HepG2 (cell line): ENCODE results near the gene IFIT3. TPM values are rescaled to one million over a fixed set of nuclear protein-coding genes. Genes with fewer than 3 reads are reported as not detected.

ENCODE experiments used
- ATF1 ChIP-seq: IDR thresholded peaks from 2 replicates; pipeline ENCODE4 v1.6.1; 2016; ENCODE audit warnings: mild to moderate bottlenecking, control low read depth
- FLYWCH1 ChIP-seq: sonication (generic); formaldehyde crosslinking; IDR thresholded peaks from 2 replicates; pipeline ENCODE4 v1.8.1; 2023; ENCODE audit warnings: mild to moderate bottlenecking, missing genetic modification reagents
- HHEX ChIP-seq: IDR thresholded peaks from 2 replicates; pipeline ENCODE4 v1.6.1; 2016; ENCODE audit warnings: control low read depth
- HNF4A ChIP-seq: sonication (generic); formaldehyde crosslinking; IDR thresholded peaks from 2 replicates; pipeline ENCODE4 v1.4.0; 2020; ENCODE audit warnings: missing genetic modification reagents
- MTA3 ChIP-seq: sonication (generic); formaldehyde crosslinking; IDR thresholded peaks from 2 replicates; pipeline ENCODE4 v1.4.0; 2020; ENCODE audit warnings: missing genetic modification reagents
- NFE2L1 ChIP-seq: sonication (generic); formaldehyde crosslinking; IDR thresholded peaks from 2 replicates; pipeline ENCODE4 v1.4.0; 2020; ENCODE audit warnings: missing genetic modification reagents, mild to moderate bottlenecking, borderline replicate concordance
- NFKB2 ChIP-seq: sonication (generic); formaldehyde crosslinking; IDR thresholded peaks from 2 replicates; pipeline ENCODE4 v1.4.0; 2020; ENCODE audit warnings: missing genetic modification reagents, borderline replicate concordance
- RBM39 ChIP-seq: fragments of 200-400 bp; formaldehyde crosslinking; IDR thresholded peaks from one replicate; pipeline ENCODE4 v1.6.1; 2018; ENCODE audit warnings: antibody characterized with exemption, mild to moderate bottlenecking, low read depth, low read length; ENCODE audit not compliant: poor library complexity, severe bottlenecking
- TEAD3 ChIP-seq: optimal IDR thresholded peaks from 2 replicates; pipeline ENCODE3; 2016; ENCODE audit warnings: borderline replicate concordance
- YEATS4 ChIP-seq: sonication (generic); formaldehyde crosslinking; IDR thresholded peaks from 2 replicates; pipeline ENCODE4 v1.4.0; 2020; ENCODE audit warnings: missing genetic modification reagents, borderline replicate concordance
- ZFP1 ChIP-seq: IDR thresholded peaks from 2 replicates; pipeline ENCODE4 v1.6.1; 2016
- ZNF292 ChIP-seq: sonication (generic); formaldehyde crosslinking; IDR thresholded peaks from 2 replicates; pipeline ENCODE4 v1.8.1; 2022; ENCODE audit warnings: mild to moderate bottlenecking, low read depth, missing genetic modification reagents, borderline replicate concordance
- ZNF337 ChIP-seq: sonication (generic); formaldehyde crosslinking; IDR thresholded peaks from 2 replicates; pipeline ENCODE4 v1.5.1; 2020; ENCODE audit warnings: missing genetic modification reagents, low read depth, mild to moderate bottlenecking, borderline replicate concordance
- polyA plus RNA-seq, 8 experiments: library from polyadenylated mRNA; depleted of rRNA in 3 of 8; stranded (reverse) in 7 of 8; unstranded in 1 of 8; fragments of >200 nt; fragmentation: Illumina TruSeq in 4 of 8; extraction: Trizol in 4 of 8; gene quantifications; 2 replicates each; pipeline versions ENCODE4 v1.2.1 to v1.2.3, GENCODE V29; 2011 to 2016; ENCODE audit warnings: low read depth in 4 of 8, missing spikeins in 1 of 8, mixed read lengths in 1 of 8; ENCODE audit not compliant: insufficient read depth in 1 of 8
- total RNA-seq, 5 experiments: library from RNA; depleted of rRNA; stranded (reverse); fragments of >200 nt; fragmentation: Illumina TruSeq; extraction: Trizol; gene quantifications; 2 replicates each; pipeline ENCODE4 v1.2.3, GENCODE V29; 2016; ENCODE audit warnings: low read depth in 1 of 5
- TF ChIP-seq, protein P1 (sequence below): sonication (generic); formaldehyde crosslinking; IDR thresholded peaks from 2 replicates; pipeline ENCODE4 v1.5.1; 2020; ENCODE audit warnings: mild to moderate bottlenecking, missing genetic modification reagents
- TF ChIP-seq, protein P2 (sequence below), 2 experiments: sonication (generic) in 1 of 2; formaldehyde crosslinking in 1 of 2; IDR thresholded peaks; 2 replicates each; pipeline versions ENCODE4 v1.5.1 to v1.6.1; 2011 to 2020; ENCODE audit warnings: borderline replicate concordance in 1 of 2, low read depth in 1 of 2, low read length in 1 of 2, mild to moderate bottlenecking in 1 of 2, missing genetic modification reagents in 1 of 2, moderate library complexity in 1 of 2
- TF ChIP-seq, protein P3 (sequence below): sonication (generic); formaldehyde crosslinking; IDR thresholded peaks from 2 replicates; pipeline ENCODE4 v1.8.0; 2022; ENCODE audit warnings: mild to moderate bottlenecking, missing genetic modification reagents; ENCODE audit not compliant: insufficient replicate concordance
- TF ChIP-seq, protein P4 (sequence below): sonication (generic); formaldehyde crosslinking; IDR thresholded peaks from 2 replicates; pipeline ENCODE4 v1.4.0; 2020; ENCODE audit warnings: missing genetic modification reagents, mild to moderate bottlenecking, borderline replicate concordance
- TF ChIP-seq, protein P5 (sequence below): sonication (generic); IDR thresholded peaks from 2 replicates; pipeline ENCODE4 v1.6.1; 2016; ENCODE audit warnings: low read depth, borderline replicate concordance

Gene IFIT3
- total and polyA plus RNA-seq, 2 of the 13 experiments (the other 11 are each of a cell fraction or from before 2014, with no cell fraction given): 0.48 to 3.1 TPM

DNA sequence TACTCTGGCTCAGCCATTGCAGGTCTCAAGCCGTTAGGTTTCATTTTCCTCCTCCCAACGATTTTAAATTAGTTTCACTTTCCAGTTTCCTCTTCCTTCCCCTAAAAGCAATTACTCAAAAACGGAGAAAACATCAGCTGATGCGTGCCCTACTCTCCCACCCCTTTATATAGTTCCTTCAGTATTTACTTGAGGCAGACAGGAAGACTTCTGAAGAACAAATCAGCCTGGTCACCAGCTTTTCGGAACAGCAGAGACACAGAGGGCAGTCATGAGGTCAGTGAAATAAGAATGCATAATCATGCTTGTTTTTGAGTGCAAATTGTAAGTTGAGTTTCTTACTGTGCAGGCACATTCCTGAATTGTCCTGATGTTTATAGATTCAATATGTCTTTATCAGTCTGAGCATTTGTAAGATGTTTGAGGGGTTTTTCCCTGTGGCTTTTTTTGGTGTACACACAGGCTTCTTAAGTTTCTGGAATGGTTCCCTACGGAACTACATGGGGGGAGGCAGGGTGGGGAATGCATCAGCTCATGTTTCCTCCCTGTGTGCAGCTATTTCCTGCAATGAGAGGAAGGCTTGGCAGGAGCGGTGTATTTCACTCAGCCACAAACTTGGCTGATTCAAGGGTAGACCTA is at the start of gene IFIT3 (continued):
- TF ChIP-seq, protein P1, sequence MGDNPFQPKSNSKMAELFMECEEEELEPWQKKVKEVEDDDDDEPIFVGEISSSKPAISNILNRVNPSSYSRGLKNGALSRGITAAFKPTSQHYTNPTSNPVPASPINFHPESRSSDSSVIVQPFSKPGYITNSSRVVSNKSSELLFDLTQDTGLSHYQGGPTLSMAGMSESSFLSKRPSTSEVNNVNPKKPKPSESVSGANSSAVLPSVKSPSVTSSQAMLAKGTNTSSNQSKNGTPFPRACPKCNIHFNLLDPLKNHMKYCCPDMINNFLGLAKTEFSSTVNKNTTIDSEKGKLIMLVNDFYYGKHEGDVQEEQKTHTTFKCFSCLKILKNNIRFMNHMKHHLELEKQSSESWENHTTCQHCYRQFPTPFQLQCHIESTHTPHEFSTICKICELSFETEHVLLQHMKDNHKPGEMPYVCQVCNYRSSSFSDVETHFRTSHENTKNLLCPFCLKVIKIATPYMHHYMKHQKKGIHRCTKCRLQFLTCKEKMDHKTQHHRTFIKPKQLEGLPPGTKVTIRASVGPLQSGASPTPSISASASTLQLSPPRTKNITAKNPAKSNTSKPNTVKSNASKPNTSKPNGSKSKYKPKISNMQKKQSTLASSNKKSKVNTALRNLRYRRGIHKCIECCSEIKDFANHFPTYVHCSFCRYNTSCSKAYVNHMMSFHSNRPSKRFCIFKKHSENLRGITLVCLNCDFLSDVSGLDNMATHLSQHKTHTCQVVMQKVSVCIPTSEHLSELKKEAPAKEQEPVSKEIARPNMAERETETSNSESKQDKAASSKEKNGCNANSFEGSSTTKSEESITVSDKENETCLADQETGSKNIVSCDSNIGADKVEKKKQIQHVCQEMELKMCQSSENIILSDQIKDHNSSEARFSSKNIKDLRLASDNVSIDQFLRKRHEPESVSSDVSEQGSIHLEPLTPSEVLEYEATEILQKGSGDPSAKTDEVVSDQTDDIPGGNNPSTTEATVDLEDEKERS (CRISPR knock-in tag): no peak
- no peak for TF ChIP-seq HHEX (CRISPR knock-in tag)
- no peak for TF ChIP-seq MTA3
- TF ChIP-seq, protein P2, sequence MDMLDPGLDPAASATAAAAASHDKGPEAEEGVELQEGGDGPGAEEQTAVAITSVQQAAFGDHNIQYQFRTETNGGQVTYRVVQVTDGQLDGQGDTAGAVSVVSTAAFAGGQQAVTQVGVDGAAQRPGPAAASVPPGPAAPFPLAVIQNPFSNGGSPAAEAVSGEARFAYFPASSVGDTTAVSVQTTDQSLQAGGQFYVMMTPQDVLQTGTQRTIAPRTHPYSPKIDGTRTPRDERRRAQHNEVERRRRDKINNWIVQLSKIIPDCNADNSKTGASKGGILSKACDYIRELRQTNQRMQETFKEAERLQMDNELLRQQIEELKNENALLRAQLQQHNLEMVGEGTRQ (IDR thresholded peaks at IDR 0.05; ENCODE audit: low read depth, low read length): no peak
- TF ChIP-seq, protein P2 (CRISPR knock-in tag; IDR thresholded peaks at IDR 0.05; ENCODE audit: borderline replicate concordance): no peak
- TF ChIP-seq ZNF337 (CRISPR knock-in tag): no peak
- TF ChIP-seq, protein P3, sequence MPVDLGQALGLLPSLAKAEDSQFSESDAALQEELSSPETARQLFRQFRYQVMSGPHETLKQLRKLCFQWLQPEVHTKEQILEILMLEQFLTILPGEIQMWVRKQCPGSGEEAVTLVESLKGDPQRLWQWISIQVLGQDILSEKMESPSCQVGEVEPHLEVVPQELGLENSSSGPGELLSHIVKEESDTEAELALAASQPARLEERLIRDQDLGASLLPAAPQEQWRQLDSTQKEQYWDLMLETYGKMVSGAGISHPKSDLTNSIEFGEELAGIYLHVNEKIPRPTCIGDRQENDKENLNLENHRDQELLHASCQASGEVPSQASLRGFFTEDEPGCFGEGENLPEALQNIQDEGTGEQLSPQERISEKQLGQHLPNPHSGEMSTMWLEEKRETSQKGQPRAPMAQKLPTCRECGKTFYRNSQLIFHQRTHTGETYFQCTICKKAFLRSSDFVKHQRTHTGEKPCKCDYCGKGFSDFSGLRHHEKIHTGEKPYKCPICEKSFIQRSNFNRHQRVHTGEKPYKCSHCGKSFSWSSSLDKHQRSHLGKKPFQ: no peak
- TF ChIP-seq RBM39: no peak
- TF ChIP-seq, protein P4, sequence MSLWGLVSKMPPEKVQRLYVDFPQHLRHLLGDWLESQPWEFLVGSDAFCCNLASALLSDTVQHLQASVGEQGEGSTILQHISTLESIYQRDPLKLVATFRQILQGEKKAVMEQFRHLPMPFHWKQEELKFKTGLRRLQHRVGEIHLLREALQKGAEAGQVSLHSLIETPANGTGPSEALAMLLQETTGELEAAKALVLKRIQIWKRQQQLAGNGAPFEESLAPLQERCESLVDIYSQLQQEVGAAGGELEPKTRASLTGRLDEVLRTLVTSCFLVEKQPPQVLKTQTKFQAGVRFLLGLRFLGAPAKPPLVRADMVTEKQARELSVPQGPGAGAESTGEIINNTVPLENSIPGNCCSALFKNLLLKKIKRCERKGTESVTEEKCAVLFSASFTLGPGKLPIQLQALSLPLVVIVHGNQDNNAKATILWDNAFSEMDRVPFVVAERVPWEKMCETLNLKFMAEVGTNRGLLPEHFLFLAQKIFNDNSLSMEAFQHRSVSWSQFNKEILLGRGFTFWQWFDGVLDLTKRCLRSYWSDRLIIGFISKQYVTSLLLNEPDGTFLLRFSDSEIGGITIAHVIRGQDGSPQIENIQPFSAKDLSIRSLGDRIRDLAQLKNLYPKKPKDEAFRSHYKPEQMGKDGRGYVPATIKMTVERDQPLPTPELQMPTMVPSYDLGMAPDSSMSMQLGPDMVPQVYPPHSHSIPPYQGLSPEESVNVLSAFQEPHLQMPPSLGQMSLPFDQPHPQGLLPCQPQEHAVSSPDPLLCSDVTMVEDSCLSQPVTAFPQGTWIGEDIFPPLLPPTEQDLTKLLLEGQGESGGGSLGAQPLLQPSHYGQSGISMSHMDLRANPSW (CRISPR knock-in tag): no peak
- no peak for TF ChIP-seq ATF1 (CRISPR knock-in tag)
- no peak for TF ChIP-seq NFKB2 (CRISPR knock-in tag)
- TF ChIP-seq HNF4A: 0 out of 2 replicates have a peak, but pooled peaks have one; percentile 16
- TF ChIP-seq TEAD3: peak; percentile 67
- 0 out of 2 replicates have a peak, but pooled peaks have one; percentile 16 for TF ChIP-seq ZFP1 (CRISPR knock-in tag)
- TF ChIP-seq, protein P5, sequence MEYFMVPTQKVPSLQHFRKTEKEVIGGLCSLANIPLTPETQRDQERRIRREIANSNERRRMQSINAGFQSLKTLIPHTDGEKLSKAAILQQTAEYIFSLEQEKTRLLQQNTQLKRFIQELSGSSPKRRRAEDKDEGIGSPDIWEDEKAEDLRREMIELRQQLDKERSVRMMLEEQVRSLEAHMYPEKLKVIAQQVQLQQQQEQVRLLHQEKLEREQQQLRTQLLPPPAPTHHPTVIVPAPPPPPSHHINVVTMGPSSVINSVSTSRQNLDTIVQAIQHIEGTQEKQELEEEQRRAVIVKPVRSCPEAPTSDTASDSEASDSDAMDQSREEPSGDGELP: peak; percentile 47; the same call in 1 of the 2 replicates
- no peak for TF ChIP-seq NFE2L1 (CRISPR knock-in tag)
- peak; percentile 40; the same call in 1 of the 2 replicates for TF ChIP-seq ZNF292 (CRISPR knock-in tag)
- TF ChIP-seq FLYWCH1 (CRISPR knock-in tag): no peak
- peak; percentile 36; the same call in 1 of the 2 replicates for TF ChIP-seq YEATS4
